Kidney tubule cell (primary cell): ENCODE results near the gene TRAPPC4.
A peak's percentile ranks its signal among the peaks of the same experiment; 100 is the strongest.
"Not testable (repeated sequence)": the region's sequence is repeated elsewhere in the genome, so short reads cannot be mapped to it uniquely, and the experiment has no call there.

ENCODE experiments used
- DNase-seq: peaks from one replicate; pipeline ENCODE4 v3.0.0-alpha.2; 2018; ENCODE audit warnings: low spot score

TRAPPC4 gene

GRCh38 chr11:119034813-119035212 is 16.2 kb downstream of the TRAPPC4 start:
- no peak for DNase-seq

- DNase-seq: no peak
Measured at GRCh38 chr11:119038884-119039283, 20.3 kb downstream of the TRAPPC4 start.

- DNase-seq: not testable (repeated sequence)
Measured at GRCh38 chr11:119039471-119039870, 20.9 kb downstream of the TRAPPC4 start.

- no peak for DNase-seq
Measured at GRCh38 chr11:119041821-119042514, 23.4 kb downstream of the TRAPPC4 start.

- DNase-seq: no peak
Measured at GRCh38 chr11:119042927-119043326, 24.4 kb downstream of the TRAPPC4 start.

GRCh38 chr11:119044708-119045107 is 26.1 kb downstream of the TRAPPC4 start:
- no peak for DNase-seq

GRCh38 chr11:119046489-119046888 is 27.9 kb downstream of the TRAPPC4 start:
- DNase-seq: no peak

GRCh38 chr11:119047205-119047604 is 28.6 kb downstream of the TRAPPC4 start:
- no peak for DNase-seq

- DNase-seq: no peak
Measured at GRCh38 chr11:119048644-119049043, 30.1 kb downstream of the TRAPPC4 start.

GRCh38 chr11:119049081-119049480 is 30.5 kb downstream of the TRAPPC4 start:
- no peak for DNase-seq

GRCh38 chr11:119051440-119052162 is 33.0 kb downstream of the TRAPPC4 start:
- no peak for DNase-seq

GRCh38 chr11:119052163-119052814 is 33.7 kb downstream of the TRAPPC4 start:
- DNase-seq: no peak

- DNase-seq: no peak
Measured at GRCh38 chr11:119054418-119054817, 35.9 kb downstream of the TRAPPC4 start.

GRCh38 chr11:119055901-119056300 is 37.3 kb downstream of the TRAPPC4 start:
- peak; percentile 51 for DNase-seq

GRCh38 chr11:119056421-119056999 is 37.9 kb downstream of the TRAPPC4 start:
- peak; percentile 34 for DNase-seq

- peak; percentile 98 for DNase-seq
Measured at GRCh38 chr11:119057000-119057769, 38.6 kb downstream of the TRAPPC4 start, which contains the start of gene HYOU1. HYOU1 (minus strand) TSS chr11:119057205; CDS start chr11:119056160, 1,045 bp downstream.

- DNase-seq: not testable (repeated sequence)
Measured at GRCh38 chr11:119059128-119059527, 40.6 kb downstream of the TRAPPC4 start.

- no peak for DNase-seq
Measured at GRCh38 chr11:119061256-119061655, 42.7 kb downstream of the TRAPPC4 start.

GRCh38 chr11:119062779-119063178 is 44.2 kb downstream of the TRAPPC4 start:
- no peak for DNase-seq

GRCh38 chr11:119065369-119065768 is 46.8 kb downstream of the TRAPPC4 start:
- DNase-seq: peak; percentile 33

- peak; percentile 98 for DNase-seq
Measured at GRCh38 chr11:119067371-119068222, 49.0 kb downstream of the TRAPPC4 start, which contains the start of gene VPS11. VPS11 (plus strand) TSS chr11:119067818; CDS start chr11:119067824, 6 bp downstream.
